HuH-7 (cell line): ENCODE data around the gene DNAJC16.
"Not testable (repeated sequence)": the region's sequence is repeated elsewhere in the genome, so short reads cannot be mapped to it uniquely, and the experiment has no call there.

Source experiments
- DNase-seq: peaks from one replicate; pipeline ENCODE4 v3.0.0; 2011; ENCODE audit warnings: low spot score

The DNAJC16 gene

GRCh38 chr1:15526490-15527339, at the start of gene DNAJC16:
Gene DNAJC16 (plus strand): TSS chr1:15526848. CDS start chr1:15529106, 2,258 bp downstream.
- DNase-seq: peak; percentile 89

DNA sequence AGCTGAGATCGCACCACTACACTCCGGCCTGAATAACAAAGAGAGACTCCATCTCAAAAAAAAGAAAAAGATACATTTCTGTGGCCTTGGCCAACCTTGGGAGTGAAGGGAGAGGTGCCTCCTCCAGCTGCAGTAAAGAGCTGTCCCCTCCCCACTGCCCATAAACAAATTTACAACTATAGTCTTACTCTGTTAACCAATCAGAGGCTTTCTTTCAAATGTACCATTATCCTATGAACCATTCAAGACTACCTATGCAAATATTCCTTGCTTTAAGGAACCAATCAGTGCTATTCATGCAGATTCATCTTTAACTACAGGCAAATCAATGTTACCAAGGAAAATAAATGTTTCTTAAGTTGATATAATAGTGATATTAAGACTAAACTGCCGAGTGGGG, 49.7 kb upstream of the DNAJC16 start:
- no peak for DNase-seq

DNA sequence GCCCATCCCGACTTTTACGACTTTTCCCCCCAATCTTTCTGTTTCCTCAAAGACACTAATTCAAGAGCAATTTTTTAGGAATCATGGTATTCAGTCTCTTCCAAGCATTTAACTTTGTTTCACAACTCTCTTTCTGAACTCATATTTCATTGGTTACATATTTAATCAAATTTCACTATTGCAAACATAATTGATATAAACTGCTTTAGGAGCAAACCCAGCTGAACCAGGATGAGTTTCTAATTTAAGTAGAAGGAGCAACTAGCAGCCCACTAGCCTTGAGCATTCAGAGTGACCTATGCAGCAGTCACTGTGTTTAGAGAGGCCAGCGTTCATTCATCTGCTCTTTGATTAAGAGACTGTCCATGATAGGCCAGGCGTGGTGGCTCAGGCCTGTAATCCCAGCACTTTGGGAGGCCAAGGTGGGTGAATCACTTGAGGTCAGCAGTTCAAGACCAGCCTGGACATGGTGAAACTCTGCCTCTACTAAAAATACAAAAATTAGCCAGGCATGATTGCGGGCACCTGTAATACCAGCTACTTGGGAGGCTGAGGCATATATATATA, 48.9 kb upstream of the DNAJC16 start:
- no peak for DNase-seq

GRCh38 chr1:15479654-15480347, 46.8 kb upstream of the DNAJC16 start:
- no peak for DNase-seq

DNA sequence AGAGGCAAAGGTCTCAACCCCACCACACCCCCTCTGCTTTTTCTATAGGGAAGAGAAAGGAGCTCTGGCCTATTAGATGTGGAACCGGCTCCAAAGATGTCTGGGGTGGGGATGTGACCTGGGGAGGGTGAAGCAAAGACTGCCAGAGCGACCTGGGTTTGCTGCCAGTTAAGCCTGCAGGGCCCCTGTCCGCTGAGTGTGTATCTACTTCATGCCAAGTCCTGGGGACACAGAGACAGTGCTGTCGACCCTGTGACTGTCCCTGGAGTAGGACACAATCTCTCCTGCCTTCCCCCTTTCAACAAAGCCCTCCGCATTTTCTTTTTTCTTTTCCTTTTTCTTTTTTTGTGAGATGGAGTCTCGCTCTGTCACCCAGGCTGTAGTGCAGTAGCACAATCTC, 44.2 kb upstream of the DNAJC16 start:
- DNase-seq: not testable (repeated sequence)

- DNase-seq: not testable (repeated sequence)
Observed at GRCh38 chr1:15482983-15483543, 43.6 kb upstream of the DNAJC16 start.

- no peak for DNase-seq
Observed at GRCh38 chr1:15483971-15484370, 42.7 kb upstream of the DNAJC16 start.

GRCh38 chr1:15484443-15484842, 42.2 kb upstream of the DNAJC16 start:
- DNase-seq: not testable (repeated sequence)

GRCh38 chr1:15485636-15486035, 41.0 kb upstream of the DNAJC16 start:
- DNase-seq: no peak

DNA sequence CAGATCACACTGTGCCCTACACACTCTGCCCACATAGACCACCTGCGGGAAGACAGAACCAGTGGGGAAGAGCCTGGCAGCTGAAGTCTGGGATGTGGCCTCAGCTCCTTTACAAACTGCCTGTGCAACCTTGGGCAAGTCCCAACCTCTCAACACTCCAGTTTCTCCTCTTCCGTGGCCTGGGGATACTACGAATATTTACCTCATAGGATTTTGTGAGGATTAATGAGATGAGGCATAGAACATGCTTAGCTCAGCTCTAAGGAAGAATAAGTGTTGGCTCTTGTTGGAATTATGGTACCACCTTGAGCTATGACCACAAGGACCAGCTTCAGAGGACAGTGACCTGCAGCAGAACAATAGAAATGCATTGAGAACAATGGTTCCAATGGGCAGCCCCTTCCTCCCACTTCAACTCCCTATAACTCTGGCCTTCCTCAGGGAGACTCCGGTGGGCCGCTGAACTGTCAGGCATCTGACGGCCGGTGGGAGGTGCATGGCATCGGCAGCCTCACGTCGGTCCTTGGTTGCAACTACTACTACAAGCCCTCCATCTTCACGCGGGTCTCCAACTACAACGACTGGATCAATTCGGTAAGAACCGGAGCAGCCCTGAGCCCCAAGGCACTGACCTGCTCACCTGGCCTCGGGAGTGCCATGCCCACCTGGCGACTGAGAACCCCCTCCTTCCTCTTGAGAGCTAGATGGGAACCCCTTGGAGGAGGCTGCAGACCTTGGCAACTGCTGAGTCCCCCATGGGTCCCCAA, 39.6 kb upstream of the DNAJC16 start:
- not testable (repeated sequence) for DNase-seq

DNA sequence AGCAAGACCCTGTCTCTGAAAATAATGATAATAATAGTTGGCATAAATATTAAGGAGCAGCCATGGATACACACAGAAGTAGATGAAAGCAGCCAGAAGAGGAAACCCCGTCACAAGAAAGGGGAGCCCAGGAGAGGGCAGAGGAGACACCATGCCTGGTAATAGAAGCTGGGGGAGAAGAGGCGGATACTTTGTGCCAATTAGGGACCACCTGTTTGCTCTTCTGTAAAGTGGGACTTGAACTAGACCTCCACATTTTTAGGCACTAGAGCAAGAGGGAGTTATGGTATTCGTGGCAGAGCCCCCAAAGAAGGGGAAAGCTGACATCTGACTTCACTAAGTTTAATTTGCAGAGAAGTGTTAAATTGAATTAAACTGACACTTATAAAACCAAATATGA, 38.3 kb upstream of the DNAJC16 start:
- DNase-seq: no peak

DNA sequence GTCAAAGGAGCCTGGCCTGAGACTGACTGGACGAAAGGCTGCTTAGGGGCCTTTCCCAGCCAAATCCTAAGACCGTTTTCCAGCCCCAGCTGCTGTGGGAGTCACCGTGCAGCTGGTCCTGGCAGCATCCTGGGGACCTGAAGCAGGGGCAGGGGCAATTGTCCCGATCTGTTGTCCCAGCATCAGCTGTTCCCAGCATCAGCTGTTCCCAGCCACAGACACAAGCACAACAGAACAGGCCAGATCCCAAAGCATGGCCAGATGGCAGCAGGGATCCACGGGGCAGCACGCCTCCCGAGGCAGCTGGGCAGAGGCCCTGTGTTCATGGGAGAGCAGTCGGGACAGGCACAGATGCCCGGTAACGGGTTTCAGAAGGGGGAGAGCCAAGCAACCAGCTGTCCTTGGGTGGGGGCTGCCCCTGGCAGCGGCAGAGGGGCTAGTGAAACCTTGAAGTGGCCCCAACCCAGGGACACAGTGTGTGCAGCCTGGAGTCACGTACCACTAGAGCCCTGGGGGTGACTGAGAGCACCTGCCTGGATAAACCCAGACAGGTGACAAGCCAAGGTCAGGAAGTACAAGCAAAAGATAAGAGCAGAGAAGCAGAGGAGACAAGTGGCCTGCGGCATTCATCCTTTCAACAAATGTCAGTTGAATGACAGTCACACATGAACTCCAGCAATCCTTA, 37.5 kb upstream of the DNAJC16 start:
- DNase-seq: no peak

- not testable (repeated sequence) for DNase-seq
Observed at GRCh38 chr1:15491010-15491409, 35.6 kb upstream of the DNAJC16 start.

GRCh38 chr1:15492596-15492995, 34.1 kb upstream of the DNAJC16 start:
- DNase-seq: no peak

GRCh38 chr1:15493869-15494390, 32.7 kb upstream of the DNAJC16 start:
- DNase-seq: no peak

- DNase-seq: no peak
Observed at GRCh38 chr1:15500184-15501178, 26.2 kb upstream of the DNAJC16 start.

DNA sequence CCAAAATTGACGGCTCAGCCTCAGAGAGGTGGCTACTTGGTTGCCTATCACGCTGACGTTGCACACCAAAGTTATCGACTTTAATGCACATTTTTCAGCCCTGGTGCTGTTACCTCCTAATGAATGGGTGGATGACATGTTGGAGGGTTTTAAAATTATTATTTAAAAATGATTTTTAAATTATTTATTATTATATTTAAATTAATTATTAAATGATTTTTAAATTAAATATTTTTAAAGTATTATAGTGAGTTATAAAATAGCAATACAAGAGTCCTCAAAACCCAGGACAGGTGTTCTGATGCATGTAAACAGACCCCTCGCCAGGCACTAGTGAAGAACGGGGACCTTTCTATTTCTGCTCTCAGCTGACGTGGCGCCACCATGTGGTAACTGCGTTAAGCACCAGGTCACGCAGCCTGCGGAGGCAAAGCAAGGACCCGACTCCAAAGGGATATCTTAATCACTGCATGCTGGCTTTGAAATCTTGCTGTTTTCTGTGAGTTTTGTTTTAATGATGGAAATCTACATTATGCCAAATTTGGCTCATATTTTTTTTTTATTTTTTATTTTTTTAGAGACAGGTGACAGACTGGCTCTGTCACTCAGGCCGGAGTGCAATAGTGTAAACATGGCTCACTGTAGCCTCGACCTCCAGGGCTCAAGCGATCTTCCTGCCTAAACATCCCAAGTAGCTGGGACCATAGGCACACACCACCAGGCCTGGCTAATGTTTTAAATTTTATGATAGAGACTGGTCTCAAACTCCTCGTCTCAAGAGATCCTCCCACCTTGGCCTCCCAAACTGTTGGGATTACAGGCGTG, 25.2 kb upstream of the DNAJC16 start:
- DNase-seq: peak; percentile 77

DNA sequence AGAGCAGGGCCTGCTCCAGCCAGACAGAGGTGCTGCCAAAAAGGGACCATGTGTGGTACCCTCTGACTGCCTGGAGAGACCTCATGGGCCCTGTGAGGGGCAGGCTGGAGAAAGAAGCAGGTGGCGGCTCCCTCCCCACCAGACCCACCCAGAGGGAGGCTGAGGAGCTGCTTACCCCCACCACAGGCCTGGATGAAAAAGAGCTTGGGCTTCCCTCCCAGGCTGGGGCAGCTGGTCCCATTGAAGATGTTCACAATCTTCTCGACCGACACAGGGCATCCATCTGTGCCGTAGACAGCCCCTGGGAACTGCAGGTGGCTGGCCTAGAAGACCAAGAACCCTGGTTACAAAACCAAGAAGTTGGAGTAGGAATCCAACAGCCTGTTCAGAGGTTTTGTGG, 22.2 kb upstream of the DNAJC16 start:
- DNase-seq: no peak

GRCh38 chr1:15506831-15507230, 19.8 kb upstream of the DNAJC16 start:
- DNase-seq: no peak
